ENCODE results near the gene SLC2A9.
"Not testable (repeated sequence)": the region's sequence is repeated elsewhere in the genome, so short reads cannot be mapped to it uniquely, and the experiment has no call there.

SLC2A9 gene

DNA sequence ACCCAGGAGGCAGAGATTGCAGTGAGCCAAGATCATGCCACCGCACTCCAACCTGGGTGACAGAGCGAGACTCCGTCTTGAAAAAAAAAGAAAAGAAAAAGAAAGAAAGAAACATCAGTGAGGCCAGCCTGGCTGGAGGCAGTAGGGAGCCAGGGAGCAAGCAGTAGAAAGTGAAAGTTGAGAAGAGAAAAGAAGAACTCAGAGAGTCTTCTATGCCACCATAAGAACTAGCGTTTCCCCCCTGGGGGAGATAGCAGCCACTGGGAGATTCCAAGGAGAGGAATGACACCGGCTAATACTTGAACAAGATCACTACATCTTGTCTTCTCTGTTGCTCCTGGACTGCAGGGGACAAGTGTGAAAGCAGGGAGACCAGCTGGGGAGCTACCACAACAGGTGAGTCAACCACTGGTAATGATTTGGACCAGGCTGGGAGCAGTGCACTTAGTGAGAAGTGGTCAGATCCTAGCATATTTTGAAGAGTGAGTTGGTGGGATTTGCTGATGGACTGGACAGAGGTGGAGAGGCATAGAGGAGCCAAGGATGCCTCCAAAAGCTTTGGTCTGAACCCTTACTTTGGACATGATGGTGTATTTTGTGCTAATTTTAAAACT lies 33.4 kb downstream of the SLC2A9 start:
- Histone ChIP-seq H3K9ac (ENCODE audit: low read length) (no peak overlapping the region), H3K4me2 (ENCODE audit: low read depth, low read length, poor library complexity, severe bottlenecking) (no peak overlapping the region), H3K9me3 (ENCODE audit: insufficient read depth, low read length) (no peaks in the 10 kb centered on the region), H3K9me2 (replicated peaks; ENCODE audit: insufficient read depth, low read length) (no peaks in the 10 kb centered on the region), H3K79me2 (ENCODE audit: insufficient read depth, low read length) (no peaks in the 10 kb centered on the region), H3K27ac (ENCODE audit: low read depth, low read length) (no peak overlapping the region), H2AFZ (ENCODE audit: low read depth, low read length, severe bottlenecking) (no peak overlapping the region), H4K20me1 (ENCODE audit: low read depth, low read length) (no peaks in the 10 kb centered on the region), H3K4me3 (ENCODE audit: insufficient read depth, low read length, poor library complexity, severe bottlenecking) (no peak overlapping the region), H3F3A (ENCODE audit: insufficient read depth) (no peaks in the 10 kb centered on the region), H3K27me3 (ENCODE audit: low read length) (no peaks in the 10 kb centered on the region), H3K36me3 (ENCODE audit: low read length) (no peaks in the 10 kb centered on the region)
- TF ChIP-seq EZH2phosphoT487 (conservative IDR thresholded peaks at IDR 0.05; ENCODE audit: low read length): no peak

DNA sequence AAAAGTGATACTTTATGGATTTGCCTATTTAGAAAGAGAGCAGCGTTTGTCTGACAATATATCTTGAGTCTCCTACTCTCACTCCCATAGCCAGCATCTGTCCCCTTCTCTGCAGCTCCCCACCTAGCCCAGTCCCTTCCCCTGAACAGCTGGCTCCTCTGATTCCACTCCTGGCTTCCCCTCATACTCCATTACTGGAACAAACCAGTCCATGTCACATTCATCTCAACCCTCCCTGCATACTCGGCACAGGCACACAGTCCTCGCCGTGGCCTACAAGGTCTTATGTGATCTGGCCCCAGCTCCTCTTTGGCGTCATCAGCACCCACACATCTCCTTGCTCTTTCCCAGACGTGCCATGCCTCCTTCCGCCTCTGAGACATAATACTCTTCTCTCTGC lies 36.7 kb downstream of the SLC2A9 start:
- Histone ChIP-seq H3F3A (ENCODE audit: insufficient read depth) (no peaks in the 10 kb centered on the region), H3K9me2 (replicated peaks; ENCODE audit: insufficient read depth, low read length) (no peaks in the 10 kb centered on the region), H3K9ac (ENCODE audit: low read length) (no peak overlapping the region), H2AFZ (ENCODE audit: low read depth, low read length, severe bottlenecking) (no peak overlapping the region), H3K27ac (ENCODE audit: low read depth, low read length) (no peak overlapping the region), H3K4me3 (ENCODE audit: insufficient read depth, low read length, poor library complexity, severe bottlenecking) (no peak overlapping the region), H3K27me3 (ENCODE audit: low read length) (no peaks in the 10 kb centered on the region), H4K20me1 (ENCODE audit: low read depth, low read length) (no peaks in the 10 kb centered on the region), H3K4me2 (ENCODE audit: low read depth, low read length, poor library complexity, severe bottlenecking) (no peak overlapping the region), H3K79me2 (ENCODE audit: insufficient read depth, low read length) (no peaks in the 10 kb centered on the region), H3K36me3 (ENCODE audit: low read length) (no peaks in the 10 kb centered on the region), H3K9me3 (ENCODE audit: insufficient read depth, low read length) (no peaks in the 10 kb centered on the region)
- no peak for TF ChIP-seq EZH2phosphoT487 (conservative IDR thresholded peaks at IDR 0.05; ENCODE audit: low read length)
- TF ChIP-seq, protein P1, sequence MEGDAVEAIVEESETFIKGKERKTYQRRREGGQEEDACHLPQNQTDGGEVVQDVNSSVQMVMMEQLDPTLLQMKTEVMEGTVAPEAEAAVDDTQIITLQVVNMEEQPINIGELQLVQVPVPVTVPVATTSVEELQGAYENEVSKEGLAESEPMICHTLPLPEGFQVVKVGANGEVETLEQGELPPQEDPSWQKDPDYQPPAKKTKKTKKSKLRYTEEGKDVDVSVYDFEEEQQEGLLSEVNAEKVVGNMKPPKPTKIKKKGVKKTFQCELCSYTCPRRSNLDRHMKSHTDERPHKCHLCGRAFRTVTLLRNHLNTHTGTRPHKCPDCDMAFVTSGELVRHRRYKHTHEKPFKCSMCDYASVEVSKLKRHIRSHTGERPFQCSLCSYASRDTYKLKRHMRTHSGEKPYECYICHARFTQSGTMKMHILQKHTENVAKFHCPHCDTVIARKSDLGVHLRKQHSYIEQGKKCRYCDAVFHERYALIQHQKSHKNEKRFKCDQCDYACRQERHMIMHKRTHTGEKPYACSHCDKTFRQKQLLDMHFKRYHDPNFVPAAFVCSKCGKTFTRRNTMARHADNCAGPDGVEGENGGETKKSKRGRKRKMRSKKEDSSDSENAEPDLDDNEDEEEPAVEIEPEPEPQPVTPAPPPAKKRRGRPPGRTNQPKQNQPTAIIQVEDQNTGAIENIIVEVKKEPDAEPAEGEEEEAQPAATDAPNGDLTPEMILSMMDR (IDR thresholded peaks at IDR 0.05; ENCODE audit: insufficient read depth, low read length, poor library complexity, severe bottlenecking): no peak

DNA sequence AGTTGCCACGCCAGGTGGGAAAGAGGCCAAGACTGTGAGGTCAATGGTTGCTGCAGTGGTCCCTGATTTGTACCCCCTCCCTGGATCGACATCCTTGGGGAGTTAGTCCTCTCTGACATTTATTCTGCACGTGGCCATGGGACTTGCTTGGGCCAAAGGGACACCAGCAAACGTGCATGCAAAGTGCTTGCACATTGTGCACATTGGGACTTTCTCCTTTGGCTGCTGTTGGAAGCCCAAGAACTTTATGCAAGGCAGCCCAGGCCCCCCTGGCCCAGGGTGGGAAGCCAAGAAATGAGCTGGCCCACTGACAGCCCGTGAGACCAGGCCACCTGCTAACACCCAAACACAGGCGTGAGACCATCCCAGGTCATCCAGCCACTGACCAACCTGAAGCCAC lies 38.1 kb downstream of the SLC2A9 start:
- no peaks in the 10 kb centered on the region for H3K9me3 ChIP-seq (ENCODE audit: insufficient read depth, low read length)
- no peaks in the 10 kb centered on the region for H3K27me3 ChIP-seq (ENCODE audit: low read length)
- H3K4me3 ChIP-seq (ENCODE audit: insufficient read depth, low read length, poor library complexity, severe bottlenecking): no peak overlapping the region
- no peak overlapping the region for H3K4me2 ChIP-seq (ENCODE audit: low read depth, low read length, poor library complexity, severe bottlenecking)
- no peak overlapping the region for H2AFZ ChIP-seq (ENCODE audit: low read depth, low read length, severe bottlenecking)
- no peaks in the 10 kb centered on the region for H3K79me2 ChIP-seq (ENCODE audit: insufficient read depth, low read length)
- H3K9me2 ChIP-seq (replicated peaks; ENCODE audit: insufficient read depth, low read length): no peaks in the 10 kb centered on the region
- no peaks in the 10 kb centered on the region for H3K36me3 ChIP-seq (ENCODE audit: low read length)
- no peaks in the 10 kb centered on the region for H4K20me1 ChIP-seq (ENCODE audit: low read depth, low read length)
- H3K27ac ChIP-seq (ENCODE audit: low read depth, low read length): no peak overlapping the region
- no peak overlapping the region for H3K9ac ChIP-seq (ENCODE audit: low read length)
- TF ChIP-seq, protein P1 (IDR thresholded peaks at IDR 0.05; ENCODE audit: insufficient read depth, low read length, poor library complexity, severe bottlenecking): no peak
- no peak for TF ChIP-seq EZH2phosphoT487 (conservative IDR thresholded peaks at IDR 0.05; ENCODE audit: low read length)
- no peaks in the 10 kb centered on the region for H3F3A ChIP-seq (ENCODE audit: insufficient read depth)

DNA sequence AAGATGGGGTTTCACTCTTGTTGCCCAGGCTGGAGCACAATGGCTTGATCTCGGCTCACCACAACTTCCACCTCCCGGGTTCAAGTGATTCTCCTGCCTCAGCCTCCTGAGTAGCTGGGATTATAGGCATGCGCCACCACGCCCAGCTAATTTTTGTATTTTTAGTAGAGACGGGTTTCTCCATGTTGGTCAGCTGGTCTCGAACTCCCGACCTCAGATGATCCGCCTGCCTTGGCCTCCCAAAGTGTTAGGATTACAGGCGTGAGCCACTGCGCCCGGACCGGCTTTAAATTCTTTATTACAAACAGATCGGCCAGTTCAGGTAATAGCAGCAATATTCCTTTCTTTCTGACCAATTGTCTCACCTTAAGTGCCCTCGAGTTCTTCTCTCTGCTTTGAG lies 39.4 kb downstream of the SLC2A9 start:
- not testable (repeated sequence) for H3K4me2 ChIP-seq (ENCODE audit: low read depth, low read length, poor library complexity, severe bottlenecking); H3F3A ChIP-seq (ENCODE audit: insufficient read depth); H4K20me1 ChIP-seq (ENCODE audit: low read depth, low read length); H3K27ac ChIP-seq (ENCODE audit: low read depth, low read length); H3K9ac ChIP-seq (ENCODE audit: low read length); H3K4me3 ChIP-seq (ENCODE audit: insufficient read depth, low read length, poor library complexity, severe bottlenecking); H3K9me3 ChIP-seq (ENCODE audit: insufficient read depth, low read length); H3K36me3 ChIP-seq (ENCODE audit: low read length); H3K79me2 ChIP-seq (ENCODE audit: insufficient read depth, low read length); H3K27me3 ChIP-seq (ENCODE audit: low read length); H2AFZ ChIP-seq (ENCODE audit: low read depth, low read length, severe bottlenecking); H3K9me2 ChIP-seq (replicated peaks; ENCODE audit: insufficient read depth, low read length)

Data from SU-DHL-6 (cell line).